ENCODE measurements around the gene IRF6.
A peak's percentile ranks its signal among the peaks of the same experiment; 100 is the strongest.

IRF6 gene

GRCh38 chr1:209755926-209756614 is 49.9 kb downstream of the IRF6 start, which contains the start of gene TRAF3IP3:
TRAF3IP3 (plus strand) TSS chr1:209756053; CDS start chr1:209760040, 3,987 bp downstream.
- no peaks in the 10 kb centered on the region for H3K27me3 ChIP-seq (ENCODE audit: insufficient read depth, low read length)
- no peaks in the 10 kb centered on the region for H3K79me2 ChIP-seq (ENCODE audit: insufficient read depth, low read length)
- H3K4me2 ChIP-seq (ENCODE audit: low read length) = peak within 1 kb of the TSS; percentile 49
- no peaks in the 10 kb centered on the region for H3K36me3 ChIP-seq (ENCODE audit: insufficient read depth, low read length)
- H3K9me2 ChIP-seq (ENCODE audit: low read depth, low read length) = no peaks in the 10 kb centered on the region
- H3F3A ChIP-seq (ENCODE audit: insufficient read depth, low read length) = no peaks in the 10 kb centered on the region
- peak within 1 kb of the TSS; percentile 40; the same call in 1 of the 2 replicates for H3K9ac ChIP-seq (ENCODE audit: low read length)
- H3K4me3 ChIP-seq (ENCODE audit: low read depth, low read length, poor library complexity, severe bottlenecking) = peak within 1 kb of the TSS; percentile 38
- TF ChIP-seq EZH2 (IDR thresholded peaks at IDR 0.05; ENCODE audit: borderline replicate concordance, low read length) (no peak), CTCF (IDR thresholded peaks at IDR 0.05; ENCODE audit: low read length) (no peak)
- H3K27ac ChIP-seq (ENCODE audit: low read depth, low read length, poor library complexity, severe bottlenecking) = peak within 1 kb of the TSS; percentile 36
- no peaks in the 10 kb centered on the region for H3K9me3 ChIP-seq (ENCODE audit: low read length)
- 0 out of 2 replicates have a peak within 1 kb of the TSS, but pooled peaks have one; percentile 16 for H2AFZ ChIP-seq (ENCODE audit: low read length)
- no peaks in the 10 kb centered on the region for H4K20me1 ChIP-seq (ENCODE audit: insufficient read depth, low read length)
- peaks cover 22% of the 10 kb centered on the region for H3K4me1 ChIP-seq (ENCODE audit: insufficient read depth, low read length, severe bottlenecking)

- Histone ChIP-seq H3K4me3 (ENCODE audit: low read depth, low read length, poor library complexity, severe bottlenecking) (no peak overlapping the region), H3K9me3 (ENCODE audit: low read length) (no peaks in the 10 kb centered on the region), H3K9me2 (ENCODE audit: low read depth, low read length) (no peaks in the 10 kb centered on the region), H3K4me2 (ENCODE audit: low read length) (peak overlapping the region; percentile 49), H3K36me3 (ENCODE audit: insufficient read depth, low read length) (no peaks in the 10 kb centered on the region), H3K27ac (ENCODE audit: low read depth, low read length, poor library complexity, severe bottlenecking) (no peak overlapping the region), H3K79me2 (ENCODE audit: insufficient read depth, low read length) (no peaks in the 10 kb centered on the region), H3F3A (ENCODE audit: insufficient read depth, low read length) (no peaks in the 10 kb centered on the region), H4K20me1 (ENCODE audit: insufficient read depth, low read length) (no peaks in the 10 kb centered on the region), H3K27me3 (ENCODE audit: insufficient read depth, low read length) (no peaks in the 10 kb centered on the region), H3K9ac (ENCODE audit: low read length) (no peak overlapping the region; the same call in 1 of the 2 replicates), H3K4me1 (ENCODE audit: insufficient read depth, low read length, severe bottlenecking) (peaks cover 22% of the 10 kb centered on the region), H2AFZ (ENCODE audit: low read length) (no peak overlapping the region)
- no peak for TF ChIP-seq EZH2 (IDR thresholded peaks at IDR 0.05; ENCODE audit: borderline replicate concordance, low read length)
- no peak for TF ChIP-seq CTCF (IDR thresholded peaks at IDR 0.05; ENCODE audit: low read length)
These were observed 50.7 kb downstream of the IRF6 start for GRCh38 chr1:209755256-209755655.

GRCh38 chr1:209752890-209753289 is 53.1 kb downstream of the IRF6 start:
- no peaks in the 10 kb centered on the region for H3K9me2 ChIP-seq (ENCODE audit: low read depth, low read length)
- H3K36me3 ChIP-seq (ENCODE audit: insufficient read depth, low read length) = no peaks in the 10 kb centered on the region
- H3K4me2 ChIP-seq (ENCODE audit: low read length) = no peak overlapping the region
- peaks cover 27% of the 10 kb centered on the region for H3K4me1 ChIP-seq (ENCODE audit: insufficient read depth, low read length, severe bottlenecking)
- H3K27me3 ChIP-seq (ENCODE audit: insufficient read depth, low read length) = no peaks in the 10 kb centered on the region
- no peaks in the 10 kb centered on the region for H4K20me1 ChIP-seq (ENCODE audit: insufficient read depth, low read length)
- no peaks in the 10 kb centered on the region for H3K9me3 ChIP-seq (ENCODE audit: low read length)
- no peaks in the 10 kb centered on the region for H3F3A ChIP-seq (ENCODE audit: insufficient read depth, low read length)
- no peak overlapping the region for H3K4me3 ChIP-seq (ENCODE audit: low read depth, low read length, poor library complexity, severe bottlenecking)
- TF ChIP-seq EZH2 (IDR thresholded peaks at IDR 0.05; ENCODE audit: borderline replicate concordance, low read length) (no peak), CTCF (IDR thresholded peaks at IDR 0.05; ENCODE audit: low read length) (no peak)
- H3K9ac ChIP-seq (ENCODE audit: low read length) = no peak overlapping the region
- H3K79me2 ChIP-seq (ENCODE audit: insufficient read depth, low read length) = no peaks in the 10 kb centered on the region
- H2AFZ ChIP-seq (ENCODE audit: low read length) = no peak overlapping the region
- H3K27ac ChIP-seq (ENCODE audit: low read depth, low read length, poor library complexity, severe bottlenecking) = no peak overlapping the region

Data from OCI-LY1 (cell line).